Fibroblast of gingiva (primary cell): ENCODE results near the gene IRF2.

Experiments used
- DNase-seq: peaks from one replicate; pipeline ENCODE4 v3.0.0-alpha.2; 2011; ENCODE audit warnings: low read depth

Gene IRF2

DNA sequence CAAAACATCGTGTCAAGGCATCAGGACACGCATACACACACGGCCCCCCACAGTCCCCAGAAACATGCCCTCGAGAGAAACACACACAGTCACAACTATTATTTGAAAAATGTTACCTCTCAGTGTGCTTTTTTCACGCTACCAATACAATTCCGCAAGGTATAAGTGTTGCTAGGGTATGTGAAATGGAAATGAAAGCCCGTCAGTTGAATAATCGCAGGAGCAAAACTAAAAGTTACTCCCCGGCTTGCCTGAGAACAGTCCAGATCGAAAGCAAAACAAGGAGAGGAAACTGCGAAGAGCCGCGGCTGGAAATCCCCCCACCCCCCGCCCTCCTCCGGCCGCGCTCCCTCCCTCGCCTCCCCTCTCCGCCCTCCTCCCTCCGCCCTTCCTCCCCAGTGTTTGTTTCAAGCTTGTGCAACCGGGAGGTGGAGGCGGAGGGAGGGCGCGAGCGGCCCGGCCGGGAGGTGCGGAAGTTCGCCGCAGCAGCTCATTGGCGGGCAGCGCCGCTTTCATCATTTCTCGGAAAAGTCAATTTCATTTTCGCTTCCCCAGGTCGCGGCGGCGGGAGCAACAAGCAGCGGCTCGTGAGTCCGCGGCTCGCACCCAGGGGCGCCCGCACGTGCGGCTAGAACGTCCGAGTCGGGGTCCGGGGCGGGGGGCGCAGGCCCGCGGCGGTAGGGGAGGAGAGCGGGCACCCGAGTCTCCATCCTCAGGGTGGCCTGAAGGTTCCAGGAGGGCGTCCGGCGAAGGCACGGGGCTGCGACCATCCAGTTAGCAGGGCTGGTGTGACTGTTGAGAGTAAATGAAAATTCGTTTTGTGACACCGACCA lies at the start of gene IRF2:
TSS of gene IRF2 (minus strand) at position 288 of the 833 bp plus-strand sequence. CDS start 45,486 bp downstream, outside the sequence.
- DNase-seq = peak; percentile 98

DNA sequence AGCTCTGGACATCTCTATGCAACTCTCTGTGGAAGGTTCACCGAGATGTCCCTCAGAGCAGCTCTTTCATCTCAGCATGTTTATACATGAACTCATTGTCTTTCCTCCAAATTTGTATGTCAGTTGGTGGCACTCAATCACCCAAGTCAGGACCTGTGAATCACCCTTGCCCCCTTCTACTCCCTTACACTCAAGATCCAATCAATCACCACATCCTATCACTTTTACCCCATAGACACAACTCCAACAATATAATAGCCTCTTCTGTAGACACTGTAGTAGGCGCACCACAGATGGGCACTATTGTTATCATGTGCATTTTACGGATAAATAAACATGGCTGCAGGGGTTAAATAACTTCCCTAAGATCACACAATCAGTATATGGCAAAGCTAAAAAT lies 41.3 kb upstream of the IRF2 start:
- no peak for DNase-seq

DNA sequence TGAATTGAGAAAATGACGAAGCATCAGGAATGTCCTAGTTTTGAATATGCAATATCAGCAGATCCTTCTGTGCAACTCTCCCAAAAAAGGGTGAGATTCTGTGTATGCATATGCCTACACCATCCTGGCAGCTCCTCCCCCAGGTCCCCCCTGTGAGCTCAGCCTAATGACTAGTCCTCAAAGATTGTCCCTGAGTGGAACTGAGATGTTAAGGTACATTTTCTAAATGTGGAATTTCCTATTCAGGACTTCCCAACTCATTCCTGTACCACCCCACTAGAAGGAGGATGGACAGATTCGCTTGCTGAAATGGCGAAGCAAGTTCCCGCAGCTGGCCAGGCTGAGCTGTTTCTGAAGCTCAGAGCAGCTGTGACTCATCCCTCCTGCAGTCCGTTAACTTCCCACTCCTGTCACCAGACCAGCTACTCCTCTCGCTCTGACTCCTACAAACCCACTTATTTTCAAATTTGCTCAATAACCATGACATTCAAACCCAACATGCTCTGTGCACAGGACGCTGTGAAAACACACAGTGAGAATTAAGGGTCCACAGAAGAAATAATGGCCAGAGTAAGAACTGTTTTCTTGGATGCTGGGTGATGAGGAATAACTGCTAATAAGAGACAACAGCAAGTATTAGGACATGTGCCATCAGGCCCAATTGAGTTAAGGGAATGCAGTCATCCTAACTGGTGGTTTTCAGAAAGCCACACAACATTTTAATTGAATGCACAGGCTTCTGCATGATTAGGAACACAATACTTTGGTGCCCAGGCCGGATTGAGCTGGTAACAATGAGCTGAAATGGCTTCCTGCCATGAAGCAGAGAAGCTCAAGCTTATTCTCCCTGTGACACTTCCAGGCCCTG lies 40.0 kb upstream of the IRF2 start:
- peak; percentile 85 for DNase-seq

DNA sequence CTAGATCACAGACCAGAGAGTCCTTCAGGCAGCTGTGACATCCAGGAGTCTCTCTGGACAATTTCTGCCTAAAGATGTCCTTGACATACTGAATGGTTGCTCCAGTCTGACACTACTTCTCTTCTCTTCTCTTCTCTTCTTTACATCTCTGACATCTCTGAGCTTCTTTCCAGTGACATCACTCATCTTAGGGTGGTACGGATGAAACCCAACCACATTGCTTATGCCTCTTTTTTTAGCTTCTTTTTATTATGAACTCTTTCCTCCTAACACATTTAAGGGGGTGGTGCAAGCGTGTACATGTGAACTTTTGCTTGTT lies 39.4 kb upstream of the IRF2 start:
- no peak for DNase-seq

DNA sequence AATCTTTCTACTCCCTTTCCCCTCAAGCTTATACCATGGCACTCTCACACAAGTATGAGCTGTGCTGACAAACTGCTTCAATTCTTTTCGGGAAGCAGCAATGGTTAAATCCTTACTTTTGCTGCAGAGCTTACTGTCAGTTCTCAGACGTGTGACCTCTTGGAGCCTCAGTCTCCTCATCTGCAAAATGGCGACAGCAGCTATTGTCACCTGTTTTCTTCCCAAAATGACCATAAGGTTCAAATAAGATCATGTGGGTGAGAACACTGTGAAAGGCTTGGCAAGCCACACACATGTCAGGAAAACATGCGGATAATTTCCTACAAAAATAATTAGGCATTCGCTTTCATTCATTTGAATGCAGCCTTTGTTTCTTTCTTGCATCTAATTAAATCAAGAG lies 36.8 kb upstream of the IRF2 start:
- no peak for DNase-seq

GRCh38 chr4:184510401-184510800 lies 36.1 kb upstream of the IRF2 start:
- no peak for DNase-seq

GRCh38 chr4:184506527-184507121 lies 32.3 kb upstream of the IRF2 start:
- no peak for DNase-seq

DNA sequence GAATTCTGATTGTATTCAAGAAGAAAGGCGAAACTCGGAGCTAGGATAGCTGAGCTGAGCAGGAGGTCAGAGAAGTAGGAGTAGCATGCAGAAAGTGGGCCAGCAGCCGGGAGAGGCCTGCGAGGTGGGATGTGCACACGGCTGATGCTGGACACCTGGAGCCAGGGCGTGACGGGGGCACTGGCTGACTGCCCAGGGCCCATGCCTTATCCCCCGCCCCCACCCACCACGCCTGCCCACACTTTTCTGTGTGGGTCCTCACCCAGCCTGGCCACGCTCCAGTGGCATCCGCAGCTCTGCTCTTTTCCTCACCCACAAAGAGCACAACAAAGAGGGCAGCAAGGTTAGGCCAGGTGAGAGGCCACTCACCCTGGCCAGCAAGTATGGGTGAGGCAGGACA lies 30.0 kb upstream of the IRF2 start:
- DNase-seq = no peak

DNA sequence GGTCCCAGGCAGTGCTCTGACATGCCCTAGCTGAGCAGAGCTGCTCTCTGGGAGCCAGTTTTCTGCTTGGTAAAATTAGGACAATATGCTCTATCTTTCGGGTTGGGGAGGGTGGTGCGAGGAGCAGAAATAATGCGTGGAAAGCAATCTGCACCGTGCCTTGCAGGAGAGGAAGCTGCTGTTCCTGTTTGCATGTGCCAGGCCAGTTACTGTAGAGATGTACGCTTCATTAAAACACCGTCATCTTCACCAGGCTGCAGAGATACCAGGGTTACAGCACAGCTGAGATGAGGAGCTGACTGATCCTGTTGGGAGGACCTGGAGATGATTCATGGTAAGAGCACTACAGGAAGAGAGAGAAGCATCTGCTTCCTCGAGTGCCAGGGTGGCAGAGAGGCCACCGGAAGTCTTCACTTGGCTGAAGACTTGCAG lies 29.5 kb upstream of the IRF2 start:
- DNase-seq = peak; percentile 6

GRCh38 chr4:184500748-184501589 lies 26.6 kb upstream of the IRF2 start:
- no peak for DNase-seq

GRCh38 chr4:184499996-184500395 lies 25.6 kb upstream of the IRF2 start:
- no peak for DNase-seq

- DNase-seq = no peak
Measured at GRCh38 chr4:184498598-184498997, 24.2 kb upstream of the IRF2 start.

- DNase-seq = no peak
Measured at GRCh38 chr4:184489771-184490170, 15.4 kb upstream of the IRF2 start.

DNA sequence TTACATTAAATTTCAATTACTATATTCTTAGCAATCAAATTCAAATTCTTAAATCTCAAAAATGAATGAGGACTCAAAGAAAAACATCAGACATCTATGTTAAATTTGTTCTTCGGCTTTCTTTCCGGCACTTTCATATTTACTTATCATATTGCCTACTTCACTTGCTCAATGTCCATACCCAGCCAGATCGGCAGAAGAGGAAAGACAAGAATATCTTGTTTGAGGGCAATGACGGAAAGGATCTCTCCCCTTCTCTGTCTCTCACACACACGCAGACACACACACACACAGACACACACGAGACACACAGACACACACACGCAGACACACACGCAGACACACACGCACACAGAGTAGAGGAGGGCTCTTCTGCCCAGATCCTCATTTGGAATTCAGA lies 13.2 kb upstream of the IRF2 start:
- no peak for DNase-seq

DNA sequence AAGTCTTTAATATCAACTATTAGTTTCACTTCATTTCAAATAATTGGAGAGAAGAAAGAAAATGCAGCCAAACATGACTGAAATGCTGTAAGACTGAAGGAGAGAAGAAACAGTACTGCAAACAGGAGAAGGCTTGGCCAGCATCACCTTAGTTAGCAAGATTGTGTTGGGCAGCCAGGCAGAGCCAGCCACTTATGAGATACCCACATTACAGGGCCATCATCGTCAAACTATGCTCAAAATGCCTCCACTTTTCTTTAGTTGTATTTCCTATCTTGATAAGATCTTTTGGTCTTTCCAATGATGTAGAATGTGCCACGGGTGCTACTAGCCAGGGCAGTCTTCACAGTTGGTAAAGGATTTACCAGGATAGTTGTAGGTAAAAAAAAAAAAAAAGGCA lies 10.9 kb upstream of the IRF2 start:
- no peak for DNase-seq

GRCh38 chr4:184481544-184481943 lies 7.2 kb upstream of the IRF2 start:
- DNase-seq = no peak

DNA sequence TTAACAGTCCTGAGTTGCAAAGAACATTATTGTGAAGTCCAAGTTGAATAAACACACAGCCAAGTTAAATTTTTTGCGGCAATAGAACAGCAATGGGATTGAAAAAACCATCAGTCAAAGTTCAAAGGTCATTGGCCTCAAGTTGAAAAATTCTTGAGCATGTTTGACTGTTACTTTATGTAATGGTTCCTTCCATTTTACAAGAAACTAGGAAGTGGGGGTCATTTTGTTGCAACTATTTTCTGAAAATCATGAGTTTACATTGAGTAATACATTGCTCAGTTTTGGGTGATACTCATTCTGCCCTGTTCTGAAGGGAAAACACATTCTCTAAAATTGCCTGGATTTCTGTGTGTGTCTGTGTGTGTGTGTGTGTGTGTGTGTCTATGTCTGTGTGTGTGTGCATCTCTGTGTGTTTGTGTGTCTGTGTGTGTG lies 5.2 kb upstream of the IRF2 start:
- peak; percentile 33 for DNase-seq

GRCh38 chr4:184477201-184477999 lies 3.0 kb upstream of the IRF2 start:
- no peak for DNase-seq

- no peak for DNase-seq
Measured at GRCh38 chr4:184476695-184477094, 2.3 kb upstream of the IRF2 start.

DNA sequence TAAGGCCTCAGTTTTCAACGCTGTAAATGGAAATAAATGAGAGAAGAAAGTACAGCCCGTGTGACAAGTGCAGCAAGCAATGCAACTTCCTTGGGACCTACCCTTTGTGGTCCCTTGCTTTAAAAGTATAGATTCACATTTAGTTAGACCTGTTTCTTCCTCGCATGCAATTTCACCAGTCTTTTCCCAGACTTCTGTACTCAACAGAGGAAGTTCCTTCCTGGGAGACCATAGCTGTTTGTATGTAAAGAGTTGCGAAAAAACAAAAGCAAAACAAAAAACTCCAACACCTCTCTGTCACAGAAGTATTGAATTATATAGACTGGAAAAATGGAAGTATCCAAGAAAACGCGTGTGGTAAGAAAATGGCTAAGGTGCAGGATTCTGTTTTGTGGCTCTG lies 1.1 kb upstream of the IRF2 start:
- no peak for DNase-seq

- peak; percentile 52 for DNase-seq
Measured at GRCh38 chr4:184475096-184475461, 729 bp upstream of the IRF2 start.
